DMS53 (cell line): Measurements from ENCODE around the gene ARSH.
A peak's percentile ranks its signal among the peaks of the same experiment; 100 is the strongest.
"Not testable (repeated sequence)": the region's sequence is repeated elsewhere in the genome, so short reads cannot be mapped to it uniquely, and the experiment has no call there.

Experiments used
- DNase-seq: peaks from one replicate; lab custom pipeline; 2025; lab: John Stamatoyannopoulos, UW

Gene ARSH, protein sequence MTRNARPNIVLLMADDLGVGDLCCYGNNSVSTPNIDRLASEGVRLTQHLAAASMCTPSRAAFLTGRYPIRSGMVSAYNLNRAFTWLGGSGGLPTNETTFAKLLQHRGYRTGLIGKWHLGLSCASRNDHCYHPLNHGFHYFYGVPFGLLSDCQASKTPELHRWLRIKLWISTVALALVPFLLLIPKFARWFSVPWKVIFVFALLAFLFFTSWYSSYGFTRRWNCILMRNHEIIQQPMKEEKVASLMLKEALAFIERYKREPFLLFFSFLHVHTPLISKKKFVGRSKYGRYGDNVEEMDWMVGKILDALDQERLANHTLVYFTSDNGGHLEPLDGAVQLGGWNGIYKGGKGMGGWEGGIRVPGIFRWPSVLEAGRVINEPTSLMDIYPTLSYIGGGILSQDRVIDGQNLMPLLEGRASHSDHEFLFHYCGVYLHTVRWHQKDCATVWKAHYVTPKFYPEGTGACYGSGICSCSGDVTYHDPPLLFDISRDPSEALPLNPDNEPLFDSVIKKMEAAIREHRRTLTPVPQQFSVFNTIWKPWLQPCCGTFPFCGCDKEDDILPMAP

DNA sequence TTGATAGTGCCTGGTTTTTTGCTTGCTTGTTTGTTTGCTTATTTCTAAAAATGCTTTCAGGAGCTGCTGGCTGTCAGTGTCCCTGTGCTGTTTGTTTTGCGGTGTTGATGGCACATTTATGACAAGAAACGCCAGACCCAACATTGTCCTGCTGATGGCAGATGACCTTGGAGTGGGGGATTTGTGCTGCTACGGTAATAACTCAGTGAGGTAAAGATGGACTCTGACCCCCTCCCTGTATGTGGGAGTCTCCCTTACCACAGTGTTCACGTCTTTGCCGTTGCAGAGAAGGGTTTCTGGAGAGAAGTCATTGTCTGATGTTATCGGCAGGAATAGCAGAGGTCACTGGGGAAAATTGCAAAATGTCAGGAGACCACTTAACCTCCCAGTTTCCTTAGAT, at the start of gene ARSH:
Gene ARSH, plus strand, starts transcription at position 52 of the 400 bp plus-strand sequence. Its CDS starts 67 bp downstream, at position 119.
- no peak for DNase-seq

DNA sequence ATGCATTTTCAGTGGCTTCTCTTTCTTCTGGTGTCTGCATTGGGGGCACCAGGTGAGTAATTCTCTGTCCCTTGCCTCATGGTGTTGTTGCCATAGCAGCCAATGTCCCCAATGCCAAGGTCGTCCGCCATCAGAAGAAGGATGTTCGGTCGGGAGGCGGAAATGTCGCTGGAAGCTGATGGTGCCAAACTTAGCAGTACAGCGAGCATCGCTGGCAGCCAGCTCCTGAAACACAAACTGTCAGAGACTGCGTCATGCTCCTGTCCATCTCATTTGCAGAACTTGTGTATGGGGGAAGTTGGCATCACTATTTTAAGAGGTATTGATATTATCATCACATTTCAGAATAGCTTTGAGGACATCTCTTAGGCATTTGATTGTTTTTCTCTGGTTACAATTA, 48.1 kb upstream of the ARSH start:
- no peak for DNase-seq

DNA sequence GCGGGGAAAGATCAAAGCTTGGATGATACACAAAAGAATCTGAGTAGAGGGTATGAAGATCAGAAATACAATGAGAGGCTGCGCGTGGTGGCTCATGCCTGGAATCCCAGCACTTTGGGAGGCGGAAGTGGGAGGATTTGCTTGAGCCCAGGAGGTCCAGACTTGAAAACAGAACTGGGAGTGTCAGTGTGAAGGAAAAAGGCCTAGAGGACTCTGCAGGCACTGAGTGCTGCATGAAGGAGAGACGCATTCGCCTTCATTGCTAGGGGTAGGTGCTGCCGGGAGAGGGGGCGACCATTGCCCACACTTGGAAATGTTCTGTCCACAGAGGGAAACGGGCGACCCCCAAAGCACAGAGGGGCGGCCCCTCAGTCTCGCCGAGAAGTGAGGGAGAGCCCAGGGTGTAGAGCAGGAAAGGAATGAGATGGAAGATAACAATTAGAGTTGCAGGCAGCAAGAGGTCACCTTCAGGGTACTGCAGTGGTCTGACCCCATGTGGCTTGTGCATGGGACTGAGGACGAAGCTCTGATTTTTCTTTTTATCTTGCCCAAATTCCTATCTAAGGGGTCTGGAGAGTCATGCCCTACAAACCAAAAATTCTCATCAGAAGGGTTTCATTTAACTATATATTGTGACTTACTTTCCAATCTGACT, 45.4 kb upstream of the ARSH start:
- no peak for DNase-seq

DNA sequence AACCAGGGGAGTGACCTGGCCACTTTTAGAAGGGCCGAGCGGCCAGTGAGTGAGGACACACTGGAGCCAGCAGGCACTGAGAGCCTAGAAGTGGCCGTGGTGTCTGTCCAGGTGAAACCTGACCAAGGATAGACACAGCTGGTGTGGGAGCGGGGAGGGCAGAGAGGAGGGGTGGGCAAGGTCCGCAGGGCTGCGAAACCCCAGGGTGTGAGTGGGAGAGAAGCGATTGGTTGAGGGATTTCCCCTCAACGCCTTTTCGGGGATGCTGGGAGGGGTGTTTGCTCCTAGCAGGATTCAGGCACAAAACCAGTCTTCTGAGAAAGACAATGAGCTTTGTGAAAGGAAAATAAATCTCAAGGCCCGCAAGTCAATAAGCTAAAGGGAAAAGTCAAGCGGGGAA, 44.0 kb upstream of the ARSH start:
- no peak for DNase-seq

DNA sequence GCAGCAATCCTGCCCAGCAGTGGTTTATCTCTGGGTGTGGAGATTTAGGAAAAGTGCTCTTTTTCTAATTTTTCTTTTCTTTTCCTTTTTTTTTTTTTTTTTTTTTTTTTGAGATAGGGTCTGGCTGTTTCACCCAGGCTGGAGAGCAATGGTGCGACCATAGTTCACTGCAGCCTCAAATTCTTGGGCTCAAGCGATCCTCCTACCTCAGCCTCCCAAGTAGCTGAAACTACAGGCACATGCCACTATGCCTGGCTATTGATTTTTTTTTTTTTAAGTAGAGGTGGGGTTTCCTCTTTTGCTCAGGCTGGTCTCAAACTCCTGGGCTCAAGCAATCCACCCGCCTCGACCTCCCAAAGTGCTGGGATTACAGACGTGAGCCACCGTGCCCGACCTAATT, 42.9 kb upstream of the ARSH start:
- DNase-seq = not testable (repeated sequence)

DNA sequence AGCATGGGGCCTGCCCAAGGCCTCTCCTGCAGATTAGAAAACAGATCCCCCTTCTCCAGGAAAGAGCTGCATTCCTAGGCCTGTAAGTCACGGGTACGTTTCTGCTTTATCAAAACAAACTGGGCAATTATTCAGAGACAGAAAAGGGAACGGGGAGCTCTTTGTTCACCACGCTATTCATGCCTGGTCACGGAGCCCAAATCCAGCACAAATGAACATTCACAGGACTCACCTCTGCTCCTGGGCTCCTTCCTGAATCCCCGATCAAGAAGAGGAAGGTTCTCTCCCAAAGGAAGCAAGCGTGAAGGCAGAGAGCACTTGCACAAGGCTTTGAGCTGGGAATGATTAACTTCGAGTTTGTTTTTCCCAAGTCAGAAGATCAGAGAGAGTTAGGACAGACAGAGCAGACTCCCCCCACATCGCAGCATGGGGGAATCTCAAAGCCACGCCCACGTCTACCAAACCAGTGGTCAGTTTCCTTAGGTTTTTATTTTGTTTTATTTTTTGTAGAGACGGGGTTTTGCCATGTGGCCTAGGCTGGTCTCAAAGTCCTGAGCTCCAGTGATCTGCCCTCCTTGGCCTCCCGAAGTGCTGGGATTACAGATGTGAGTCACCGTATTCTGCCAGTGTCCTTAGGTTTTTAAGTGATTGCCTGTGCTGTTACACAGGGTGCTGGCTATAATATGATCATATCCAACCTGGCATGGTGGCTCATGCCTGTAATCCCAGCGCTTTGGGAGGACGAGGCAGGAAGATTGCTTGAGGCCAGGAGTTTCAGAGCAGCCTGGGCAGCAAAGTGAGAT, 42.2 kb upstream of the ARSH start:
- DNase-seq = peak; percentile 62

DNA sequence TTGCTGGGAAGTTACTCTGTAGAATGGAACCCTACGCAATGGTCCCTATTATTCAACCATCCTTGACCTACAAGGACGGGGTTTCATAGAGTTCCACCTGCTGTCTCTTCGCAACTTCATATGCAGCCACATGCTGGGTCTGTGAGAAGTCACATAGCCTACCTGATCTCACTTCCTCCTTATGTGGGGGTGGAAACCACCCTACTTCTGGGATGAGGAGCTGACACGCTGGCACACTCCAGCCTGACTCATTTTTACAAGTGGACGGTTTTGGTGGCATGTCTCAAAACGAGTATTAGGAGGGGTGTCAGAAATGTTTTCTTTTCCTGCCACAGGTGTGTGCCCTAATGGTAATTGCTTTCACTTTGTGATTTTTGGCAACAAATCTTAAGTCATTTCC, 40.4 kb upstream of the ARSH start:
- peak; percentile 37 for DNase-seq

DNA sequence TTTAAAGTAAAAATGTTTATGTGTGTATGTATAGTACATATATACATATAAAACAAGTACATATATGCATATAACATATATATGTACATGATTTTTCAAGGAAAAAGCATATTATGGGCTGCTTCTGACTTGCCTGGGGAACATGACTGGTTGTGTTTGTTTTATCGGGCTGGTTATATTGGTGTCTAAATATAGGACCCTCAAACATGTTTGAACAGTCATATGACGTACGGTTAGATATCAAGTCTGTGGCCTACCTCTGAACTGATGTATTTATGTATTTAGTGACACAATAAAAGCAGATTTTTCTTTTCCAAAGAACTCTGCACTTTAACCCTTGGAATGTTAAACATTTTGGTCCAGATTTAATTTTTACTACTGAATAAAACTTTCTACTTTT, 39.3 kb upstream of the ARSH start:
- DNase-seq = peak; percentile 9

DNA sequence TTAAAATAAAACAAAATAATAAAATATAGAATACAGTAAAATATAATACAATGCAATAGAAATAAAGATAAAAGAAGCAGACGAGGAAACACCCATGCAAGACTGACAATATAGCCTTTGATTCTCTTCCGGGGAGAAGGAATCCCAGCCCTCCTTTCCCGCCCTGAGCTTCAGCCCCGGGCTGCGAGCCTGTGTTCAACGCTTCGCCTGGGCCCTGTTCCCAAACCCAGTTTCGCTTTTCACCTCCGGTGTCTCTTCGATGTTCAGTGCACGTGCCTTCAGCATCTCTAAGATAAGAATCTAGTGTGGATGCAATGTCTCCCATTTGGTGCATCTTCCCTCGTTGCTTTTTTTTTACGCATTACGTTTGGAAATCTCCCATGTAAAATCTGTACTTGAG, 38.8 kb upstream of the ARSH start:
- DNase-seq = peak; percentile 8

DNA sequence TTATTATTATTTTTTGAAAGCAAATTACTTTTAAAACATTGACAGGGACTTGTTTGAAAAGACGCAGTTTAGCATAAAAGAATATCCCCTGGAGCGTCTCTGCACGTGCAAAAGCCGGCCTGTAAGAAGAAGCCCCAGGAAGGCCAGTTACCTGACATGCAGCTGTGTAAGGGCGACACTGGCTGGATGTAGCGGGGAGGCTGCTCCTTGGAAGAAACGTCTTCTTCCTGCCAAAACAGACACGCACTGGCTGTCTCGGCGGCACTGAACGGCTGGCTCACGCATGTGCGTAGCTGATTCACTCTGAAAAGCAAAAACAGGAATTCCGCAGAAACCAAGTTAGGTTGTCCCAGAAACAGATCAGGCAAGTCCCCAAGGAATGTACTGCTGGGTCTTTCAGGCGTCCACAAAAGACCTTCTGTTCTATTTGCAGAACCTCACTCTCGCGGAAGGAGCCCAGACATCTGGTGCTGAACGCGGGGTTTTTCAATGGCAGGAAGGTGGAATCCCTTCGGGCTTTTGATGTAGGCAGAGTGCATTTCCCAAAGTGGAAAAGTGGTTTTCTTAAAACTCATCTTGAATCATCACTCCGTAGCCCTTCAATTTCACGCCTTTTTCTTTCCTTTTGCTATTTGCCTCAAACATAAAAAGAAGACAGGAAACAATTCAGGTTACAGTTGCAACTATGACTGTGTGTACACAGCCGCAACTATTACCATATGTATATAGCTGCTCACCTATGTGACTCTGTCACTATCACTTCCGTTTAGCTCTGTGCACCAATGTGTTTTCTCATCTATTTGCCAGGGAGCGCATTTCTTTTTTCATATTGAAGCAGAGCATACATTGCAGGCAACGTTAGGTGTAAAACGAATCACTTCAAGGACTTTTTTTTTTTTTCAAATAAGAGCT, 38.1 kb upstream of the ARSH start:
- peak; percentile 54 for DNase-seq

DNA sequence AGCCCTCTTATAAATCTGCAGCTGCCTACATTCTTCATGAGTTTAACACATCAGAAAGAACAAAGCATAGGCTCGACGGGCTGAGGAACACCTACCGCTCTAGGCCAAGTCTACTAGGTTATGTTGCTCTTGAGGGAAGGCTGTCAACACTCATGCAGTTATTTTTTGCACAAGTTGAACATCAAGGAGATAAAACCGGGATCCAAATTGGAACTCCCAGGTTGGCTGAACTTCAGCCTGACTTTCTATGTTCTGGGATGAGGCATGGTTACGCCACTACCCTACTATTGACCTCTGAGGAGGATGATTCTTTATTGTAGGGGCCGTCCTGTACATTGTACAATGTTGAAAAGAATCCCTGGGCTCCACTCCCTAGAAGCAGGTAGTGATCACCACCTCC, 37.3 kb upstream of the ARSH start:
- DNase-seq = no peak

DNA sequence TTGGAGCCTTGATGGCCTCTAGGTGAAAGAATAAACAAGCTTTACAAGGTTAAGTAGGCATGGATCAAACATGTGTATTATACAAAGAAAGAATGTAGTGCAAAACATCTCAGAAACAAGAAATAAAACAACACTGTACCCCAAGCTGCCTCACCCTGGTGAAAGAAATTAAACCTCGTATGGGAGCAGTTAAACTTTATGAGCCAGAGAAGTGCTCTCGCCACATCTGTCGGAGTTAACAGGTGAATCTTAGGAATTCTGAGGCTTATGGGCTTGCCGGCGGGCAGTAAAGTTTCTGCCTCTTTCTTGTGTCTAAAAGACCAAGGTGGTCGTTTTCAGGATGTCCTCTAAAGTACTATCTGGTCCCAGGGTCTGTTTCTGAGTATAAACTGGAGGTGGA, 34.0 kb upstream of the ARSH start:
- no peak for DNase-seq

DNA sequence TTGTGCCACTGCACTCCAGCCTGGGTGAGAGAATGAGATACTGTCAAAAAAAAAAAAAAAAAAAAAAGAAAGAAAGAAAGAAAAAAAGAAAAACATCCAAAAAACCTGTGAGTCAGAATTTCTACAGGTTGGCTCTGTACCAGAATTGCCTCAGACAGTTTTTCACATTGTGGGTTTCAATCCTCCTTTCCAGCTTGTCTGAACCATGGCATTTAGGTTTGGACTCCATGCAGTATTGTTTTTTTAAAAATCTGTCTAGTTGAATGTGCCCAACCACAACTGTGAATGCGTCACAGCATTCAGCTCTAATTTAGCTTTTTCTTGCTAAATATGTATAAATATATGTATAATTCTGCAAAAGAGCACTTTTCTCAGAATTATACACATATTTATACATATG, 31.4 kb upstream of the ARSH start:
- no peak for DNase-seq

DNA sequence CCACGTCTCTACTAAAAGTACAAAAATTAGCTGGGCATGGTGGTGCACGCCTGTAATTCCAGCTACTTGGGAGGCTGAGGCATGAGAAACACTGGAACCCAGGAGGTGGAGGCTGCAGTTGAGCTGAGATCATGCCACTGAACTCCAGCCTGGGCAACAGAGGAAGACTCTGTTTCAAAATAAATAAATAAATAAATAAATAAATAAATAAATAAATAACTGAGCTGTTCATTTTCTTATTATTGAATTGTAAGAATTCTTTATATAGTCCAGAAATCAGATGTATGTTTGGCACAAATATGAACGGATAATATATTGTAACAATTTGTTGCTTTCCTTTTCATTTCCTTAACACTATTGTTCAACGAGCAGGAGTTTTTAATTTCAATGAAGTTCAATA, 27.7 kb upstream of the ARSH start:
- not testable (repeated sequence) for DNase-seq

DNA sequence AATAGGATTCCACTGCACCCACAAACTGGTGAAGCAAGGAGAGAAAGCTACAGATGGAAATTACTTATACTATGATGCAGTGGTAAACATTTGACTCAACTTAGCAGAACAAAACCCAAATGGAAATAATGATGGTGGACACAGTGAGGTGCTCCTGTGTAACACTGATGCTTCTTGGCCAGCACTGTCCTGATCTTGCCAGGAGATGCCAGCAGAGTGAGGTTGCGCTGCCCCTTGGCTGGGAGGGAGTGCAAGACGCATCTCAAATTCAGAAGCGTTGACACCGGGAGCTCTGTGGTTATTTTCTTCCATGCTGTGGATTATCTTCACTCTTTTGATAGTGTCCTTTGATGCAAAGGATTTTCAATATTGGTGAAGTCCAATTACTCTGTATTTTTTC, 22.0 kb upstream of the ARSH start:
- no peak for DNase-seq

DNA sequence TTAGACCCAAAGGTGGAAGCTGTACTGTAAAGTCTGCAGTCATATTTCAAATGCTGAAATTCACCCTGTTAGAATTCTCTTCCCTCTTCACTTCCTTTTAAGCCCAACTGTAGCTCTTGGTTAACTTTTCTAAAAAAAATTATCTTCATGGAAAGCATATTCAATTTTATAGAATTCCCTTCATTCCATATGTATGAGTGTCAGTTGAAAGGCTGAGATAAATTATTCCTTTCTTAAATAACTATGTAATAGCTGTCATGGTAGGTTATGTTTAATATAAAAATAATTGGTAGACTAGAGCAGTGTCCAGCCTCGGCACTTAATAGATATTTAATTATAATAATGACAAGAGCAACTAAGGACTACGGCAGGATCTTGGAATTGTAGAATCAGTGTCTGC, 16.8 kb upstream of the ARSH start:
- DNase-seq = no peak

DNA sequence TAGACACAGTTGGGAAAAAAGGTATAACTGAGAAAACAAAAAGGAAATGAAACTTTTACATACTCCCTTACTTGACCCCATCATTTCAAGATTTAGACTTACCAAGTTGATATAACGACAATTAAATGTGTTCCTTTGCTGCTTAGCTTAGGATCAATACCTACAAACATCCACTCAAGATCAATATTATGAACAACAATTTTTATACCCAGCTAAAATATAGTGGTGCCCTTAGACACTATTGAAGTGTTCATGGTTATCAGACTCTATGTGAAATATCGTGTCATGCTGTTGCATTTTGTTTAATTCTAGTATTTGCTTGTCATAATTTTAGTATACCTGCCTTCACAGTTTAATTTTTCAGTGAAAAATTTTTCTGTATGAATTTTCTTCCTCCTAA, 4.2 kb downstream of the ARSH start:
- DNase-seq = no peak

DNA sequence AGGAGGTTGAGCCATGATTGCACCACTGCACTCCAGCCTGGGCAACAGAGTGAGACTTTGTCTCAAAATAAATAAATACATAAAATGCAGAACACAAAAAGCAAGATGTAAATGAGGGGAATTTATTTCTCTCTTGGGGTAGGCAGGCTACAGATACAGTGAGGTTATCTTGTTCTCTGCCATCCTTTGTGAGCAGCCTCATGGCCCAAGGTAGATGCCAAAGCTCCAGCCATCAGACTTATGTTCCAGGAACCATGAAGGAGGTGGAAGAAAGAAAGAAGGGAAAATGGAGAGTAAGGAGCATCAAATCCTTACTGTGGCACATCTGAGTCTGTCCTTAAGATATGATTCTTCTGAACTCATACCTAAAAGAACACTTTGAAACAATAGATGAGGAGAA, 11.1 kb downstream of the ARSH start:
- DNase-seq = no peak

DNA sequence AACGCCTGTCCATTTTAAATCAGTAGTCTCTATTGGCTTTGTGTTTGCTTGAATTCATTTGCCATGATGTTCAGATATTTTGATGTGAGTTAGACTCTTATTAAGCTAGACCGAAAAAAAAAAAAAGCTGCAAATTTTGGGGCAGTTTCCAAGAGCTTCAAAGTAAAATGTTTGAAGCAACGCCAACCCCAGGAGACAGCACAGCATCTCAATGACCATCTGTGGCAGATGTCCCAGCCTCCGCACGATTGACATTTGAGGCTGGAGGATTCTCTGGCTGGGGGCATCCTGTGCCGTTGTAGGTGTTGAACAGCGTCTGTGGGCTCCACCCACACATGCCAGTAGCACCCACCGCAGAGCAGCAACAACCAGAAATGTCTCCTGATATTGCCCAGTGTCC, 17.8 kb downstream of the ARSH start:
- DNase-seq = no peak

DNA sequence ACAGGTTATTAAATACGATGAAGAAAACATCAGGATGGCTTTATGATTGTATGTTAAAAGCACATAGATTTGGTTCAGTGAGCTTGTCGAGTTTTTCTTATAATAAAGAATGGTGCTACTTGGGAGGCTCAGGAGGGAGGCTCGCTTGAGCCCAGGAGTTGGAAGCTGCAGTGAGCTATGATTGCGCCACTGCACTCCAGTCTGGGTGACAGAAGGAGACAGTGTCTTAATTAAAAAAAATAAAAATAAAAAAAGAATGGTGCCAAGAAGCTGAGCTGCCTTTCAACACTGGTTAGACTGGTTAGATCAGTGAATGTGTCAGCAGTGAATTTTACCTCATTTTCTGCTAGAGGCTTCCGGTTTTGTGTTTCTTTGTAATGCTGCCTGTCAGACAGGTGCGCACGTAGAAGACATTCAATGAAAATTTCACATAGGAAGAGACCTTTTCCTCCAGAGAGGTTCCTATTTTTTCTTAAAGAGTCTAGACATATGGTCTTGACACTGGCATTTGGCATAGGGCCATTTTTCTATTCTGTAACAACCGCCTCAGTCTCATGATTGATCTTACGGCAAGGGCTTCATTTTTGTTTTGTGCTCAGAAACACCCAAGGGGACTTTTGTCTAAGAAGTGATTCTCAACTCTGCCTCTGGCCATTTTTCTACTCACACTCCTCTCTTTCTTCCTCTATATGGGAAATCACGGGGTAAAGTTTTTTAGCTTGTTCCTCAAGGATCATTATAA, 19.9 kb downstream of the ARSH start:
- DNase-seq = peak; percentile 62

DNA sequence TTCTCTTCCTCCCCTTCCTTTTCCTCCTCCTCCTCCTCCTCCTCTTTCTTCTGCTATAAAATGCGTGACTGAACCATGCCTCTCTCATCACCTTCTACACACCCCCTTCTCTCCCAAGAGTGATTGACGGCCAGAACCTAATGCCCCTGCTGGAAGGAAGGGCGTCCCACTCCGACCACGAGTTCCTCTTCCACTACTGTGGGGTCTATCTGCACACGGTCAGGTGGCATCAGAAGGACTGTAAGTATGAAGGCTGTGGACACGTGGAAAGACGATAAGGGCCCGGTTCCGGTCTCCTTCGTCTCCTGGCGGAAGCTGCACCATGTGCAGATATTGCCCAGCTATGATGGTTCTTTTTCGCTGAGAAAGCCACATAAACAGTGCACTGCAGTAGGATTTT, 22.8 kb downstream of the ARSH start:
- DNase-seq = no peak
